MCF 10A (cell line): ENCODE measurements around the gene ANXA6. TPM values are rescaled to one million over a fixed set of nuclear protein-coding genes. Genes with fewer than 3 reads are reported as not detected.
A peak's percentile ranks its signal among the peaks of the same experiment; 100 is the strongest.

Source experiments
- BruUV-seq: library from RNA; stranded (reverse); fragments of 400-500 nt; replicated peaks from 2 replicates; lab custom pipeline; 2021; lab: Mats Ljungman, UMichigan
- CTCF ChIA-PET: fragments of 300-600 bp; sonication (Branson Sonifier 250); formaldehyde crosslinking; extraction: SDS; loops from one replicate; lab custom pipeline; 2021; ENCODE audit warnings: antibody characterized with exemption, inconsistent platforms; lab: Yijun Ruan, JAX
- POLR2A ChIA-PET: fragments of 300-600, 350-650 bp; sonication (Branson Sonifier 250); formaldehyde crosslinking; extraction: SDS; loops from one replicate; lab custom pipeline; 2020; ENCODE audit warnings: antibody characterized with exemption, inconsistent platforms; lab: Yijun Ruan, JAX
- DNase-seq: peaks from one replicate; pipeline ENCODE4 v3.0.0-alpha.2; 2018; ENCODE audit not compliant: unreplicated experiment
- H3K27ac Mint-ChIP-seq: one replicate; pipeline ENCODE4 v1.8.0; 2022; ENCODE audit warnings: mild to moderate bottlenecking, low read depth, mixed read lengths; ENCODE audit not compliant: unreplicated experiment
- H3K27me3 Mint-ChIP-seq: one replicate; pipeline ENCODE4 v1.8.0; 2022; ENCODE audit warnings: mixed read lengths; ENCODE audit not compliant: insufficient read depth, unreplicated experiment
- H3K36me3 Mint-ChIP-seq: one replicate; pipeline ENCODE4 v1.8.0; 2022; ENCODE audit warnings: mild to moderate bottlenecking, moderate library complexity, mixed read lengths; ENCODE audit not compliant: insufficient read depth, unreplicated experiment
- H3K4me1 Mint-ChIP-seq: one replicate; pipeline ENCODE4 v1.8.0; 2022; ENCODE audit warnings: mixed read lengths; ENCODE audit not compliant: insufficient read depth, unreplicated experiment
- H3K4me3 Mint-ChIP-seq: one replicate; pipeline ENCODE4 v1.8.0; 2022; ENCODE audit warnings: mild to moderate bottlenecking, moderate library complexity, mixed read lengths; ENCODE audit not compliant: unreplicated experiment
- H3K9me3 Mint-ChIP-seq: one replicate; pipeline ENCODE4 v1.8.0; 2022; ENCODE audit warnings: mixed read lengths; ENCODE audit not compliant: unreplicated experiment
- CTCF ChIP-seq: fragments of 200-600 bp; IDR thresholded peaks from one replicate; pipeline ENCODE4 v1.8.0; 2022; ENCODE audit warnings: antibody characterized with exemption, mild to moderate bottlenecking; ENCODE audit not compliant: unreplicated experiment
- intact Hi-C: fragments of 100-400 bp; cut with micrococcal nuclease; formaldehyde crosslinking; loops from 2 replicates; pipeline ENCODE4 v1.14.1; 2022
- total RNA-seq: library from RNA; stranded (reverse); gene quantifications from 2 replicates; pipeline ENCODE4 v1.2.3, GENCODE V29; 2022

ANXA6 gene
- total RNA-seq, 1 experiment from 2014 or later: 2.6 TPM

GRCh38 chr5:151202381-151203139, 45.0 kb upstream of the ANXA6 start:
- BruUV-seq: no TSS peak
- H3K9me3 Mint-ChIP-seq: no peaks in the 10 kb centered on the region
- DNase-seq: peak; percentile 99
- H3K27me3 Mint-ChIP-seq: no peaks in the 10 kb centered on the region
- H3K4me1 Mint-ChIP-seq: peaks cover 11% of the 10 kb centered on the region
- CTCF ChIA-PET: interaction anchor here (0.6 to 2.3 kb wide), 8 partner anchors 36 to 1269 kb away, joined by 3 to 13 read pairs (median 4); no protein-coding TSS in a partner anchor
- no peak overlapping the region for H3K4me3 Mint-ChIP-seq
- POLR2A ChIA-PET: interaction anchor here (0.9 to 2.0 kb wide), 5 partner anchors 11 to 51 kb away, joined by 3 to 14 read pairs (median 5); partner anchors contain the start of genes CCDC69 and GM2A
- H3K36me3 Mint-ChIP-seq: peaks cover 7% of the 10 kb centered on the region
- intact Hi-C loops: no loop called here
- TF ChIP-seq CTCF: no peak
- H3K27ac Mint-ChIP-seq: no peak overlapping the region

GRCh38 chr5:151200913-151201595, 43.5 kb upstream of the ANXA6 start:
- no TSS peak for BruUV-seq
- TF ChIP-seq CTCF: no peak
- CTCF ChIA-PET: interaction anchor here (0.5 to 2.3 kb wide), 6 partner anchors 36 to 179 kb away, joined by 3 to 13 read pairs (median 4); no protein-coding TSS in a partner anchor
- no peak overlapping the region for H3K4me3 Mint-ChIP-seq
- no peaks in the 10 kb centered on the region for H3K9me3 Mint-ChIP-seq
- H3K27ac Mint-ChIP-seq: no peak overlapping the region
- H3K4me1 Mint-ChIP-seq: peaks cover 23% of the 10 kb centered on the region
- POLR2A ChIA-PET: interaction anchor here (1.1 to 2.0 kb wide), 2 partner anchors 22 to 52 kb away, joined by 3 to 14 read pairs; partner anchors contain the start of gene GM2A
- H3K27me3 Mint-ChIP-seq: no peaks in the 10 kb centered on the region
- H3K36me3 Mint-ChIP-seq: peaks cover 15% of the 10 kb centered on the region
- intact Hi-C loops: no loop called here
- DNase-seq: no peak

- Mint-ChIP-seq H3K9me3 (no peaks in the 10 kb centered on the region), H3K4me1 (peaks cover 36% of the 10 kb centered on the region), H3K27ac (no peak overlapping the region), H3K4me3 (no peak overlapping the region), H3K36me3 (peaks cover 15% of the 10 kb centered on the region), H3K27me3 (no peaks in the 10 kb centered on the region)
- CTCF ChIA-PET: interaction anchor here (0.6 to 1.2 kb wide), 3 partner anchors 12 to 39 kb away, joined by 3 to 8 read pairs (median 3); no protein-coding TSS in a partner anchor
- POLR2A ChIA-PET: interaction anchor here (0.7 kb wide), 1 partner anchor 46 kb away, joined by 3 read pairs; no protein-coding TSS in a partner anchor
- intact Hi-C loops: no loop called here
- no peak for DNase-seq
- TF ChIP-seq CTCF: no peak
- BruUV-seq: no TSS peak
These were observed 42.1 kb upstream of the ANXA6 start for GRCh38 chr5:151199581-151200185.
